Sigmoid colon (tissue), 4 donors: ENCODE measurements around the gene ZNF575.

Experiments
- CTCF ChIP-seq, 4 experiments: fragments of 450-650 bp in 3 of 4; fragments of 200-600 bp in 1 of 4; IDR thresholded peaks; one replicate each; pipeline ENCODE4 v1.5.1; 2016 to 2019; ENCODE audit warnings: antibody characterized with exemption in 4 of 4, mild to moderate bottlenecking in 3 of 4, moderate library complexity in 2 of 4
- EP300 ChIP-seq, 4 donors: sonication (generic); formaldehyde crosslinking; IDR thresholded peaks; one replicate each; pipeline ENCODE4 v1.6.1; 2017; ENCODE audit warnings: antibody characterized with exemption in 4 of 4
- POLR2A ChIP-seq, 2 donors: fragments of 450-650 bp; IDR thresholded peaks; one replicate each; pipeline ENCODE4 v1.6.1; 2016; ENCODE audit warnings: antibody characterized with exemption in 2 of 2, mild to moderate bottlenecking in 2 of 2, moderate library complexity in 2 of 2
- POLR2AphosphoS5 ChIP-seq, 4 donors: sonication (generic); formaldehyde crosslinking; IDR thresholded peaks; one replicate each; pipeline ENCODE4 v1.6.1; 2017; ENCODE audit warnings: antibody characterized with exemption in 4 of 4

- TF ChIP-seq POLR2AphosphoS5 (IDR thresholded peaks at IDR 0.05), result no peak
- no peak for TF ChIP-seq POLR2A (IDR thresholded peaks at IDR 0.05)
- TF ChIP-seq CTCF (IDR thresholded peaks at IDR 0.05), result no peak
- TF ChIP-seq EP300 (IDR thresholded peaks at IDR 0.05), result no peak
Measured at GRCh38 chr19:43582495-43582894, 49.5 kb downstream of the ZNF575 start.
